ENCODE data around the gene HNMT.

The HNMT gene

GRCh38 chr2:137952586-137953129, 11.6 kb upstream of the HNMT start:
- DNase-seq (ENCODE audit: low read depth), result peak; percentile 54
- peak overlapping the region; percentile 43 for H3K4me3 ChIP-seq (ENCODE audit: low read length)
- TF ChIP-seq CTCF (conservative IDR thresholded peaks at IDR 0.05; ENCODE audit: low read length), result no peak

DNA sequence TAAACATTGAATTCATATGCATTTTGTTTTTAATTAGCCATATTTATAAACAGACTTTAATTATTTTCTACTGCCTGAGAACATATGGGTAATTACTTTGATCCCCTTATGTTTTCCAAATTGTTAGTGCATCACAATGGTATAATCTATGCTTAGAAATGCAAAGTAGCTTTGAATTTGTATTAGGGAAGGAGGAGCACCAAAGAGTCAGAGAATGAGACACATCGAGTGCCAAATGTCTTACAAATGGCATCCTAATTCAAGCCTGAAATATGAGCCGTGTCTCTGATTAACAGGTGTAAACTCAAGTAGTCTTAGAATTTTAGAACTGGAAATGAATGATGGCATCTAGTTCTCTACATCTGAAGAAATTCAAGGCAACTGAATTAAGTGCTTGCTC, 8.7 kb upstream of the HNMT start:
- no peak for DNase-seq (ENCODE audit: low read depth)
- no peak for TF ChIP-seq CTCF (conservative IDR thresholded peaks at IDR 0.05; ENCODE audit: low read length)
- H3K4me3 ChIP-seq (ENCODE audit: low read length), result no peak overlapping the region

- TF ChIP-seq CTCF (conservative IDR thresholded peaks at IDR 0.05; ENCODE audit: low read length), result no peak
- peak; percentile 98 for DNase-seq (ENCODE audit: low read depth)
- no peak overlapping the region for H3K4me3 ChIP-seq (ENCODE audit: low read length)
Measured at GRCh38 chr2:137957033-137957432, 7.2 kb upstream of the HNMT start.

DNA sequence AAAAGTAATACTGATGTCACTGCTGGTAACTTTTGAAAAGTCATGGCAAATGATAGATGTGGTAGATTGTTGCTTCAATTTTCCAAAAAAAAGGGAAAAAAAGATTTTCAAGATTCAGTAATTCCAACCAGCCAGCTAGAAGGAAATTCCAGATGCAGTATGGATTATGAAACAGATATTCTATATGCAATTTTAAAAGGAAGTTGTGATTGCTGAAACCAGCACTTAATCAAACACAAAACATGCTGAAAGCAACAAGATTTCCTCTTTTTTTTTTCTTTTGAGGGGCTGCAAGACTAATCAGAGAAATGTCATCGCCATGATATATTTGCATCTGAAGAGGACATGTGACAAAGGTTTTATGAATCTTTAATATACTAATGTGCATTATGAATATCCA, 5.1 kb upstream of the HNMT start:
- no peak overlapping the region for H3K4me3 ChIP-seq (ENCODE audit: low read length)
- DNase-seq (ENCODE audit: low read depth), result no peak
- TF ChIP-seq CTCF (conservative IDR thresholded peaks at IDR 0.05; ENCODE audit: low read length), result no peak

DNA sequence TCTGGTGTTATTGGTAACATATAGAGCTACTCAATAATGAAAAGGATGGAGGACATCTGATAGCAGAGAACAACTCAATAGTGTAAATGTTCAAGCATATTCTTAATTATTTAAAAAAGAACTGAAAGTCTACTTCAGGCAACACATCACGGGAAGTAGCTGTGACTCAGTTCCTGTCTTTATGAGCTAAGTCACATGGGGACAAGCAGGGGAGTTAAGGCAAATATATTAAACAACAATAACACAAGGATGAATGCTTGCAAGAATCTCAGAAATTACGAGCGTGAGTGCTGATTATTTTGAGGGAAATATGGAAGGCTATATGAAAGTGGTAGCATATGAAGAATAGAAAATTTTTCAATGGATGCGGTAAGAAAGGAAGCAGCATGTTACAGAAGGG, 4.0 kb upstream of the HNMT start:
- TF ChIP-seq CTCF (conservative IDR thresholded peaks at IDR 0.05; ENCODE audit: low read length), result no peak
- DNase-seq (ENCODE audit: low read depth), result no peak
- no peak overlapping the region for H3K4me3 ChIP-seq (ENCODE audit: low read length)

DNA sequence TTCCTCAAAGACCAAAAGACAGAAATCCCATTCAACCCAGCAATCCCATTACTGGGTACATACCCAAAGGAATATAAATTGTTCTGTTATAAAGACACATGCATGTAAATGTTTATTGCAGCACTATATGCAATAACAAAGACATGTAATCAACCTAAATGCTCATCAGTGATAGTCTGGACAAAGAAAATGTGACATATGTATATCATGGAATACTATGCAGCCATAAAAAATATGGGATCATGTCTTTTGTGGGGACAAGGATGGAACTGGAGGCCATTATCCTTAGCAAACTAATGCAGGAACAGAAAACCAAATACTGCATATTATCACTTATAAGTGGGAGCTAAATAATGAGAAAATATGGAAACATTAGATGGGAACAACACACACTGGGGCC, 2.7 kb upstream of the HNMT start:
- no peak for DNase-seq (ENCODE audit: low read depth)
- TF ChIP-seq CTCF (conservative IDR thresholded peaks at IDR 0.05; ENCODE audit: low read length), result no peak
- H3K4me3 ChIP-seq (ENCODE audit: low read length), result no peak overlapping the region

DNA sequence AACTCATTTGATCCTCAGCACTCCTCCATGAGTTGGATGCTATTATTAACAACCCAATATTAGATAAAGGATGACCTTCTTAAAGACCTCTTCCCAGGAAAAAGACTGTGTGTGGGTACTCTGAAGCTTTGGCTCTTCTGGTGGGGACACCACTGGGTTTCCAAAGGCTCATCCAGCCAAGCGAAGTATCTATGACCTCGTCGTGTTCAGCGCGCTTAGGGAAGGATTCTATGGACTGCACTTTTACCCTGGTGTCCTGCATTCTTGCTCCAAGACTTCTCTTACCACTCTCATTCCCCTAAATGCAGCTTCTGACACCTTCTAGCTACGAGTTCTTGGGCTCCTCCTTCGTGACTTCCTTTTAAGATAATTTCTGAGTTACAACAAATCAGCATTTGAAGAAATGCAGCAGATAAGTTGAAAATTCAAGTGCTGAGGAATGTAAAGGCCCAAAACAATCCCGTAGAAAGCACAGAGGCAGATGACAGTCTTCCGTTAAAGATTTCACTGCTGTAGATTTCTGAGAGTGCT, 673 bp upstream of the HNMT start:
- peak overlapping the region; percentile 67 for H3K4me3 ChIP-seq (ENCODE audit: low read length)
- no peak for TF ChIP-seq CTCF (conservative IDR thresholded peaks at IDR 0.05; ENCODE audit: low read length)
- no peak for DNase-seq (ENCODE audit: low read depth)
